Activated naive CD8-positive, alpha-beta T cell (primary cell): Measurements from ENCODE around the gene FYTTD1.

Source experiments
- H3K27ac Mint-ChIP-seq: one replicate; pipeline ENCODE4 v1.8.0; 2021; ENCODE audit warnings: mixed read lengths
- H3K27me3 Mint-ChIP-seq: one replicate; pipeline ENCODE4 v1.8.0; 2021; ENCODE audit warnings: mixed read lengths
- H3K36me3 Mint-ChIP-seq: one replicate; pipeline ENCODE4 v1.8.0; 2021; ENCODE audit warnings: mixed read lengths
- H3K4me1 Mint-ChIP-seq: one replicate; pipeline ENCODE4 v1.8.0; 2021; ENCODE audit warnings: low read depth, mixed read lengths
- H3K4me3 Mint-ChIP-seq: one replicate; pipeline ENCODE4 v1.8.0; 2021; ENCODE audit warnings: mild to moderate bottlenecking, mixed read lengths
- H3K9me3 Mint-ChIP-seq: one replicate; pipeline ENCODE4 v1.8.0; 2021; ENCODE audit warnings: low read depth, mixed read lengths

Gene FYTTD1

DNA sequence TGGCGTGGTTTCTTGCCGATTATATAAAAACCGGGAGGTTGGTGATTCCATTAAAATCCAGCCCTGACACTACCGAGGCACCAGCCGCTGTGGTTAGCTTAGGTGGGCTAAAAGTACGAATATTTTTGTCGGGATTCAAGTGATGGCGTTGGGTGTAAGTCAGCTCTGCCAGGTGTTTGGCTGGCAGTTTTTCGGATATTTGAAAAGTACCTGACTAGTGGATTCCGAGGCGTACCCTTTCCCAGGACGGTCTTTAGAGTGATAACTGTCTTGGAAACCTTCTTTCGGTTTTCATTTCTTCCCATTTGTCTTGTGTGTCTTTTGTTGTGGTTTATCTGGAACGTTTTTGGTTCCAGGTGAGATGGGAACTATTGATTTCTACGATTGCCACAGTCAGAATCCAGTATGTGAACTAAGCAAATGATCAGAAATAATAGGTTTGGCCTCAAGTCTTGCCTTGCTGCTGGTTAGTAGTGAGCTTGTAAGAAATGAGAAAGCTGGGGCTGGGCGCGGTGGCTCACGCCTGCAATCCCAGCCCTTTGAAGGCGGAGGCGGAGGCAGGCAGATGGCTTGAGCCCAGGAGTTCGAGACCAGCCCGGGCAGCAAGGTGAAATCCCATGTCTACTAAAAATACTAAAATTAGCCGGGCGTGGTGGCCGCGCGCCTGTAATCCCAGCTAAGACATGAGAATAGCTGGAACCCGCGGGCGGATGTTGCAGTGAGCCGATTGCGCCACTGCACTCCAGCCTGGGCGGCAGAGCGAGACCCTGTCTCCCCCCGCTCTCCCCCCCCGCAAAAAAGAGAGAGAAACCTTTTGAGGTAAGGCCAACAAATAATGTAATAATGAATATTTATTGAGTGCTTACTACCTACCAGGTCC, 1.4 kb downstream of the FYTTD1 start:
- Mint-ChIP-seq H3K27ac (peak overlapping the region; percentile 75), H3K27me3 (no peaks in the 10 kb centered on the region), H3K36me3 (no peaks in the 10 kb centered on the region), H3K4me1 (peaks cover 51% of the 10 kb centered on the region), H3K9me3 (no peaks in the 10 kb centered on the region), H3K4me3 (peak overlapping the region; percentile 94)

DNA sequence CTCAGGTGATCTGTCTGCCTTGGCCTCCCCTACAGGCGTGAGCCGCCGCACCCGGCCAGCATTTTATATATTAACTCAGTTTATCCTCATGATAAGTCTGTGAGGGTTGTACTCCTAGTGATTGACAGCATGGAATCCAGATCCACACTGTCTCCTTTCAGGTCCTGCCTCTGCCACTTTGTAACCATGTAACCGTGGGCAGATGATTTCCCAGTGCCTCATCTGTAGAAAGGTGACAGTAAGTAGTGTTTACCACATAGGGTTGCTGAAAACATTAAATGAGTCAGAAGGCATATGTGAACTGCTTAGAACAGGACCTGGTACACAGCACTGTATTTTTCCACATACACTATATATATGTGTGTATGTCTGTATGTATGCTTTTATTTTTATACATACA, 2.4 kb downstream of the FYTTD1 start:
- no peaks in the 10 kb centered on the region for H3K27me3 Mint-ChIP-seq
- no peaks in the 10 kb centered on the region for H3K9me3 Mint-ChIP-seq
- peaks cover 60% of the 10 kb centered on the region for H3K4me1 Mint-ChIP-seq
- peak overlapping the region; percentile 88 for H3K4me3 Mint-ChIP-seq
- no peaks in the 10 kb centered on the region for H3K36me3 Mint-ChIP-seq
- H3K27ac Mint-ChIP-seq: peak overlapping the region; percentile 85

DNA sequence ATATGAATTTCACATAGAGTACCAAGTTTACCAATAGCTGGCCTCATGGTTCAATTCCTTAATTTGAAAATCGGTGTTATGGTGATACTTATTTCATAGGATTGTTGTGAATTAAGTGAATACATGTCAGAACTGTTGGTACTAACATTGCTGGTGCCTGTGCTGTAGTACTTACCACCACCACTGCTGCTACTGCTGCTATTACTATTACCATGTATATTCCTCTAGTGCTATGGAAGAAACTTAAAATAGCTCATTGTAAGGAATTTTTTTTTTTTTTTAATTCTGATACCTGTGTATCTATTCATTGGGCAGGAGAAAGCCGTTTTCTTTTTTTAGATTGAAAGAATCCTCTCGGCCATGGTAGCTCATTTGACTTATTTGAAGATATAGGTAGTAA, 3.6 kb downstream of the FYTTD1 start:
- no peaks in the 10 kb centered on the region for H3K9me3 Mint-ChIP-seq
- H3K36me3 Mint-ChIP-seq: no peaks in the 10 kb centered on the region
- H3K27me3 Mint-ChIP-seq: no peaks in the 10 kb centered on the region
- H3K4me3 Mint-ChIP-seq: peak overlapping the region; percentile 52
- peak overlapping the region; percentile 62 for H3K27ac Mint-ChIP-seq
- H3K4me1 Mint-ChIP-seq: peaks cover 60% of the 10 kb centered on the region

DNA sequence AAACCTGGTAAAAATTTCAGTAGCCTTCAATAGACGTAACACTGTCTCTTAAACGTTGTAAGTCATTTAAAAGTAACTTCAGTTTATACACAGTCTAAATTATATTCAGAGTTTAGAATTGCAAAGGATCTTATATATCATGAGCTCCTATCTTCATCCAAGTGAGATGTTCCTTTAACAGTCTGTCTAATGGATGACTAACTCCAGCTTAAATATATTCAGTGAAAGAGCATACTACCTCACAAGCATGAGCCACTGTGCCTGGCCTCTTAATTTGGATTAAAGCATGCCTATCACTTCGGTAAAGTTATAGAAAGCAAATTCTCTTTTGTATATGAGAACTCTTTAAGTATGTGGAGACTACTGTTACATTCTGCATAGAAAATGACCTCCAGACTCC, 7.0 kb downstream of the FYTTD1 start:
- H3K27ac Mint-ChIP-seq: no peak overlapping the region
- H3K4me3 Mint-ChIP-seq: no peak overlapping the region
- no peaks in the 10 kb centered on the region for H3K27me3 Mint-ChIP-seq
- no peaks in the 10 kb centered on the region for H3K9me3 Mint-ChIP-seq
- H3K4me1 Mint-ChIP-seq: peaks cover 38% of the 10 kb centered on the region
- no peaks in the 10 kb centered on the region for H3K36me3 Mint-ChIP-seq

DNA sequence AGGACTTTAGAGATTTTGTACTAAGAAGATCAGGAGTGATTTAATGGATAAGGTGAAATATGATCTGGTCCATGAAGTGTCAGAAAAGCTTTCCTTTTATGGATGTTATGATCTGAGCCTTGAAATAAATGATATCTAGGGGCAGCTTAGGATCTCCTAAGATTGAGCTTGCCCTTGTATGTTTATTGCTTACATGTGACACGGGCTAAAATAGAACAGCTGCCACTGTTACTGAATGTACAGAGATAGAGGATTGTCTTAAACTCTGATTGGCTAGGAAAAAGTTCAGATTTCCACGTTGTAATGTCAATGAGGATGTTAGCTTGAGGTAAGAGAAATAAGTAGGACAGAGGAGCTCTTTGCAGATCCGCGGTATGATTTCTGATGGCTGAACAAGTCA, 8.8 kb downstream of the FYTTD1 start:
- no peaks in the 10 kb centered on the region for H3K27me3 Mint-ChIP-seq
- no peaks in the 10 kb centered on the region for H3K9me3 Mint-ChIP-seq
- no peaks in the 10 kb centered on the region for H3K36me3 Mint-ChIP-seq
- no peak overlapping the region for H3K27ac Mint-ChIP-seq
- peaks cover 24% of the 10 kb centered on the region for H3K4me1 Mint-ChIP-seq
- no peak overlapping the region for H3K4me3 Mint-ChIP-seq

DNA sequence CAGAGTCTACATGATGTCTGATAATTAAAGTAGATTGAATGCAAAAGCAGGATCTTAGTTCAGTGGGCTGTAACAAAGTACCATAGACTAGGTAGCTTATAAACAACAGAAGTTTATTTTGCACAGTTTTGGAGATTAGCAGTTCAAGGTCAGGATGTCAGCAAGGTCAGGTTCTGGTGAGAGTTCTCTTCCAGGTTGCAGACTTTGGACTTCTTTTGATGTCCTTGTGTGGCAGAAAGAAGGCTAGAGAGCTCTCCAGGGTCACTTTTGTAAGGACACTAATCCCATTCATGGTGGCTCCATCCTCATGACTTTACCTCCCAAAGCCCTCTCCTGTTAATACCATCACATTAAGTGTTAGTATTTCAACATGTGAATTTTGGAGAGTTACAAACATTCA, 12.1 kb downstream of the FYTTD1 start:
- Mint-ChIP-seq H3K9me3 (no peaks in the 10 kb centered on the region), H3K4me1 (peaks cover 2% of the 10 kb centered on the region), H3K27me3 (no peaks in the 10 kb centered on the region)

DNA sequence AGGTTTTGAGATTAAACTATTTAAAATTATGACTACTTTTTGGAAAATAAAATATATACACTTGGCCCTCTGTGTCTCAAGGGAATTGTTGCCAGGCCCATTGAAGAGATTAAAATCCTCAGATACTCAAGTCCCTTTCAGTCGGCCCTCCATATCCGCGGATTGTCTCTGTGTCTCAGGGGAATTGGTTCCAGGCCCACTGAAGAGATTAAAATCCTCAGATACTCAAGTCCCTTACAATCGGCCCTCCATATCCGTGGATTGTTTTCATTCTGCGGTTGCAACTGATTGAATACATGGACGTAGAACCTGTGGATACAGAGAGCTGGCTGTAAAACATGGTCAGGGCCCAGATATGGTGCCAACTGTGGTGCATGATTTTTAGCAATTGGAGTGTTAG, 25.6 kb downstream of the FYTTD1 start:
- Mint-ChIP-seq H3K4me3 (no peak overlapping the region), H3K36me3 (no peaks in the 10 kb centered on the region), H3K9me3 (no peaks in the 10 kb centered on the region), H3K27me3 (no peaks in the 10 kb centered on the region), H3K27ac (no peak overlapping the region), H3K4me1 (no peaks in the 10 kb centered on the region)

More for the DNA sequence above, 12.1 kb downstream of the FYTTD1 start:
- H3K36me3 Mint-ChIP-seq: no peaks in the 10 kb centered on the region
- no peak overlapping the region for H3K4me3 Mint-ChIP-seq
- H3K27ac Mint-ChIP-seq: no peak overlapping the region

DNA sequence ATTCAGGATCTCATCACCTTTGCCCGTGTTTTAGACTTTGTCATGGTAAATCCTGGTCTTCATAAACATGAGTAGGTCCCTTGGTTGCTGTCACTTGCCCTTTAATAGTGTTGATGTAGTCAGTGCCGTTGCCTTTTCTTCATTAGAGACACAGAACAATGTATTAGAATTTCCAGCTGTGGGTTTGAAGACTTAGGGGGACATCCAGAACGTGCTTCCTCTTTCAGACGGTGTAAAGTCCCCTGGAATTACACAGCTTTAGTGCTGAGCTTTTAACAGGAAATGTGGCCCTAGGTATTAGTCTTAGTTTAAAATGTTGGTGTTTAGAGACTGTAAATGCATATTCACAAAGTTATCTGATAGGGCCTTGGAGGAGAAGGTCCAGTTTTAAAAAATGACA, 32.5 kb downstream of the FYTTD1 start:
- Mint-ChIP-seq H3K36me3 (peaks cover 2% of the 10 kb centered on the region), H3K27ac (peak overlapping the region; percentile 24)

DNA sequence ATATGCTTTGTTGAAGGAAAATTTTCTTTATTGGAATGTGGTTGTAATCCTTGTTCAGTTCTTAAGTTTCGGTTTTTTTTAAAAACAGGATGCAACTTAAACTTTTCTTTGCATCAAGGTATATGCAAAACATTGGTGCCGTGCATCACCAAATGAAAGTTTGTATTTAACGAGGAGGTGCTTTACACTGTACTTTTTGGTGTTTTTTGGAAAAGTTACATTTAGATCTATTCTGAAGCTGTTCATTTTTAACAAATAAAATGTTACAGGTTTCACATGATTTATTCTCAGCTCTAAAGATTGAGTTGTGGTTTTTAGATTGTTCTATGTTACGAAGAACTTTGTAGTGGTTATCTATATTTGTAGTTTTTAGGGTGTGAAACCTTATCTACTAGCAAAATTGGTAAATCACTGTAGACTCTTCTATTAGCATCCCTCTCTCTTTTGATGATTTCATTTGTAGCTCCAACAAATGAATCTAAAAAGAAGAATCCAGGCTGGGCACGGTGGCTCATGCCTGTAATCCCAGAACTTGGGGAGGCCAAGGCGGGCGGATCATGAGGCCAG, 34.4 kb downstream of the FYTTD1 start:
- Mint-ChIP-seq H3K27me3 (no peaks in the 10 kb centered on the region), H3K4me1 (peaks cover 5% of the 10 kb centered on the region), H3K4me3 (no peak overlapping the region), H3K27ac (no peak overlapping the region), H3K9me3 (no peaks in the 10 kb centered on the region), H3K36me3 (peaks cover 2% of the 10 kb centered on the region)

More for the DNA sequence above, 32.5 kb downstream of the FYTTD1 start:
- Mint-ChIP-seq H3K4me1 (peaks cover 2% of the 10 kb centered on the region), H3K27me3 (no peaks in the 10 kb centered on the region), H3K4me3 (no peak overlapping the region), H3K9me3 (no peaks in the 10 kb centered on the region)

DNA sequence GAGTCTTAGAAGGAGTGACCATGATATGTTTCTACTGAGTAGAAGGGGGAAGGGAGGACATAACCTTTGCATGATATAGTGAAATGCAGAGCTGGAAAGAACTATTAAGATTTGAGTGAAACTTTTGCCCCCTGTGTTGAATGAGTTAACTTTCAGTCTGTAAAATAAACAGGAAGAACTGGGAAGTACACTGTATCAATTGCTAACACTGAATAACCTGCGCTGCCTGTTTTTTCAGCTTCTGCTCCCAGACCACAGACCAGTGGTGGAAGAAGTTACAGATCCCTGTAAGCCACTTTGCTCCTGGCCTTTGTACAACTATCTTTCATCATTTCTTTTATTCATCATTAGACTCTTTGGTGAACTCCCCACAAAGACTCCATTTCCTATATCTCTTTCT, 37.7 kb downstream of the FYTTD1 start:
- peaks cover 14% of the 10 kb centered on the region for H3K4me1 Mint-ChIP-seq
- no peak overlapping the region for H3K4me3 Mint-ChIP-seq
- peak overlapping the region; percentile 22 for H3K27ac Mint-ChIP-seq
- no peaks in the 10 kb centered on the region for H3K9me3 Mint-ChIP-seq
- no peaks in the 10 kb centered on the region for H3K36me3 Mint-ChIP-seq
- no peaks in the 10 kb centered on the region for H3K27me3 Mint-ChIP-seq

DNA sequence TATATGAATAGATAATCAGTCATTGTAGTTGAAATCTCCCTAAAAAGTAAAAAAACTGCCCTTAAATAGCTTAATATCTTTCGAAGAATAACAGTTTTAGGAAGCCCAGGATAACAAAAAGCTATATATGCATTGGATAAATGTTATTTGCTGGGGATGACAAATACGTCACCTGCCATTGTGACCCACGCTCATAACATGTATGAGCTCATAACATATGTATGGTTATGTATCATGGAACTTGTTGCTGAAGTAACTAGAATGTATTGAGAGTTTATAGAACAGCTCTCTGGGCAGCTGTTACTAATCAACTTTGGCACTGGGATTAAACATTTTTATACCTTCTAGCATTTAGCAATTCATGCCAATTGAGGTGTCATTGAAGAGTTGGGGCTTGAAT, 39.6 kb downstream of the FYTTD1 start:
- H3K4me3 Mint-ChIP-seq: no peak overlapping the region
- H3K27me3 Mint-ChIP-seq: no peaks in the 10 kb centered on the region
- no peaks in the 10 kb centered on the region for H3K36me3 Mint-ChIP-seq
- H3K27ac Mint-ChIP-seq: no peak overlapping the region
- no peaks in the 10 kb centered on the region for H3K9me3 Mint-ChIP-seq
- H3K4me1 Mint-ChIP-seq: peaks cover 27% of the 10 kb centered on the region

DNA sequence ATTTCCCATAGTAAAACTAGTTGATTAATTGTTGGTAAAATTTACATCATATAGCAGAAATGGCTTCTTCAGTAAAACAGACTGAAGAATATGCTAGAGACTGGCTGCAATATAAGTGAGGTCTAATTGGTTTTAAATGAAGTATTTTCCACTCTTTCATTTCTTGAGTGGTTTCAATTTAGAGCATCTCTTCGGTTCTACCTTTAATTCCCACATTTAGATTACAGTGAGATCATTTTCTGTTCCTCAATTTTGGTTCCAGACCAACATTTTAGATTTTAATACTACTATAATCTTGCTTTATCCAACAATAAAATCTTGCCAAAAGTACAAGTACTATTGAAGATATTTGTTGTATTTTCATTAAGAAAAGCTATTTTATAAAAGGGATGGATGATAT, 40.4 kb downstream of the FYTTD1 start:
- peaks cover 30% of the 10 kb centered on the region for H3K4me1 Mint-ChIP-seq
- H3K36me3 Mint-ChIP-seq: no peaks in the 10 kb centered on the region
- no peaks in the 10 kb centered on the region for H3K9me3 Mint-ChIP-seq
- no peaks in the 10 kb centered on the region for H3K27me3 Mint-ChIP-seq
- H3K27ac Mint-ChIP-seq: peak overlapping the region; percentile 94
- peak overlapping the region; percentile 99 for H3K4me3 Mint-ChIP-seq

DNA sequence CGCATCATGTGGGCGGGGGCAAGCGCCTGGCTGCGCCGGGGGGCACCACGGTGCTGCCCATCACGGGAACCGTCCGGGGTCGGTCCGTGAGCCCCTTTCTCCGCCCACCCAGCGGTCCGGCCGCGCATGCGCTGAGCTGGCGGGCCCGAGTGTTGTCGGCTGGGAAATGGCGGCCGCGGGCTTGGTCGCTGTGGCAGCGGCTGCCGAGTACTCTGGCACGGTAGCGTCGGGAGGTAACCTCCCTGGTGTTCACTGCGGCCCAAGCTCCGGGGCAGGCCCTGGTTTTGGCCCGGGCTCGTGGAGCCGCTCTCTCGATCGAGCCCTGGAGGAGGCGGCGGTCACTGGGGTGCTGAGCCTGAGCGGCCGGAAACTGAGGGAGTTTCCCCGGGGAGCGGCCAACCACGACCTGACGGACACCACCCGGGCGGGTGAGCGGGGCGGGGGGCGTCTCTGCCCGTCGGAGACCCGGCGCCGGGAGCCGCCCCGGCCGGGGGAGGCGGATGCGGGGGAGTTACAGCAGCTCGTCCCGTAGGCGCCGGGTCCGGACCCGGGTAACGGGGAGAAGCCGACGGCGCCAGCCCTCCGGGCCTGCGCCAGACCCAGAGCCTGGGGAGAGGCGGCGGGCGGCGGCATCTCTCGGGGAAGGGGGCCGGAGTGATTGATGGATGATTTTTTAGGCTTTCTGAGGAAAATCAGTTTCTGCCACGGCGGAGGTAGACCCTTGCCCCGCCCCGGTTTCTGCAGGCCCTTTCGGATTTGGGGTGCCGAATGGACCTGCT, 41.6 kb downstream of the FYTTD1 start, which contains the start of gene LRCH3:
Gene LRCH3, plus strand, starts transcription at position 142 of the 779 bp plus-strand sequence. Its CDS starts 25 bp downstream, at position 167.
- H3K4me1 Mint-ChIP-seq: peaks cover 40% of the 10 kb centered on the region
- peak within 1 kb of the TSS; percentile 99 for H3K4me3 Mint-ChIP-seq
- no peaks in the 10 kb centered on the region for H3K36me3 Mint-ChIP-seq
- peak within 1 kb of the TSS; percentile 98 for H3K27ac Mint-ChIP-seq
- H3K27me3 Mint-ChIP-seq: no peaks in the 10 kb centered on the region
- no peaks in the 10 kb centered on the region for H3K9me3 Mint-ChIP-seq

DNA sequence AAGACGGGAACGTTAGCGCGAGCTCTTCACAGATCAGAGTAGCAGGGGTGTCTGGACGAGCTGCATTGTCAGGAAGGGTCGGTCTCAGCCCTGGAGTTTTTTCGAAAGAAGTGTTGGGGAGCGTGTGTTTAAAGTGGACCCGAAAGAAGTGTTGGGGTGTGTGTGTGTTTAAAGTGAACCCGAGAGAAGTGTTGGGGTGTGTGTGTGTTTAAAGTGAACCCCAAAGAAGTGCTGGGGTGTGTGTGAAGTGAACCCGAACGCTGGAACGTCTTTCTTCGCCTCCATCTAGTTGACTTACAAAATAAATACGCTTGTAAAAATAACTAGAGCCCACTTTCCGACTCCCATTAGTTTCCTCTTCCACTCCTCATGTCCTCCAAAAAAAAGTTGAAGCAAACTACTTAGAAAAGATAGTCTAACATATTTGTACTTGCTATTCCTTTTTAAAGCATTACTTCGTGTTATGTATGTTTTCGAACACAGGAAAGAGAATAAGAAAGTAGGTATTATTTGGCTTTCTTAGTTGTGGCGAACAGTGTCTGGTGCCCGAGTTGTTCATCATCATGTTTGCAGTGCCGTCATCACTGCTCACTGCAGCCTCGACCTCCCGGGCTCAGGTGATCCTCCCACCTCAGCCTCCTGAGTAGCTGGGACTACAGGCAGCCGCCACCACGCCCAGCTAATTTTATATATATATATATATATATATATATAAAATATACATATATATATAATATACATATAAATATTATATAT, 42.4 kb downstream of the FYTTD1 start:
- Mint-ChIP-seq H3K27ac (peak overlapping the region; percentile 98), H3K9me3 (no peaks in the 10 kb centered on the region), H3K4me1 (peaks cover 45% of the 10 kb centered on the region), H3K27me3 (no peaks in the 10 kb centered on the region), H3K4me3 (peak overlapping the region; percentile 99), H3K36me3 (no peaks in the 10 kb centered on the region)
